Glutamatergic neuron (in vitro differentiated cells): ENCODE measurements around the gene TMED1. TPM values are rescaled to one million over a fixed set of nuclear protein-coding genes. Genes with fewer than 3 reads are reported as not detected.

Source experiments
- DNase-seq: peaks from one replicate; pipeline ENCODE4 v3.0.0; 2022
- H3K27ac Mint-ChIP-seq: one replicate; pipeline ENCODE4 v1.8.0; 2020; ENCODE audit warnings: mild to moderate bottlenecking, mixed read lengths, inconsistent platforms; ENCODE audit not compliant: unreplicated experiment
- H3K27me3 Mint-ChIP-seq: one replicate; pipeline ENCODE4 v1.8.0; 2020; ENCODE audit warnings: mild to moderate bottlenecking, moderate library complexity, mixed read lengths, inconsistent platforms; ENCODE audit not compliant: unreplicated experiment
- H3K36me3 Mint-ChIP-seq: one replicate; pipeline ENCODE4 v1.8.0; 2020; ENCODE audit warnings: mild to moderate bottlenecking, mixed read lengths, inconsistent platforms; ENCODE audit not compliant: unreplicated experiment
- H3K4me1 Mint-ChIP-seq: one replicate; pipeline ENCODE4 v1.8.0; 2020; ENCODE audit warnings: mild to moderate bottlenecking, low read depth, mixed read lengths, inconsistent platforms; ENCODE audit not compliant: unreplicated experiment
- H3K4me3 Mint-ChIP-seq: one replicate; pipeline ENCODE4 v1.8.0; 2020; ENCODE audit warnings: mild to moderate bottlenecking, mixed read lengths, inconsistent platforms; ENCODE audit not compliant: unreplicated experiment
- H3K9me3 Mint-ChIP-seq: one replicate; pipeline ENCODE4 v1.8.0; 2020; ENCODE audit warnings: mild to moderate bottlenecking, moderate library complexity, mixed read lengths, inconsistent platforms; ENCODE audit not compliant: unreplicated experiment
- total RNA-seq: library from RNA; stranded (reverse); fragmentation: NEBNext Ultra II Directional; extraction: Animal tissue kit (Norgen Biotek cat#: 25700); gene quantifications from one replicate; pipeline ENCODE4 v1.2.1, GENCODE V29; 2021; ENCODE audit not compliant: unreplicated experiment
- TF ChIP-seq, protein P1 (sequence below): fragments of 200-600 bp; sonication (generic); IDR thresholded peaks from one replicate; pipeline ENCODE4 v1.5.0; 2021; ENCODE audit not compliant: partially characterized antibody, unreplicated experiment

TMED1 gene
- total RNA-seq, 1 donor from 2014 or later: 10.4 TPM

DNA sequence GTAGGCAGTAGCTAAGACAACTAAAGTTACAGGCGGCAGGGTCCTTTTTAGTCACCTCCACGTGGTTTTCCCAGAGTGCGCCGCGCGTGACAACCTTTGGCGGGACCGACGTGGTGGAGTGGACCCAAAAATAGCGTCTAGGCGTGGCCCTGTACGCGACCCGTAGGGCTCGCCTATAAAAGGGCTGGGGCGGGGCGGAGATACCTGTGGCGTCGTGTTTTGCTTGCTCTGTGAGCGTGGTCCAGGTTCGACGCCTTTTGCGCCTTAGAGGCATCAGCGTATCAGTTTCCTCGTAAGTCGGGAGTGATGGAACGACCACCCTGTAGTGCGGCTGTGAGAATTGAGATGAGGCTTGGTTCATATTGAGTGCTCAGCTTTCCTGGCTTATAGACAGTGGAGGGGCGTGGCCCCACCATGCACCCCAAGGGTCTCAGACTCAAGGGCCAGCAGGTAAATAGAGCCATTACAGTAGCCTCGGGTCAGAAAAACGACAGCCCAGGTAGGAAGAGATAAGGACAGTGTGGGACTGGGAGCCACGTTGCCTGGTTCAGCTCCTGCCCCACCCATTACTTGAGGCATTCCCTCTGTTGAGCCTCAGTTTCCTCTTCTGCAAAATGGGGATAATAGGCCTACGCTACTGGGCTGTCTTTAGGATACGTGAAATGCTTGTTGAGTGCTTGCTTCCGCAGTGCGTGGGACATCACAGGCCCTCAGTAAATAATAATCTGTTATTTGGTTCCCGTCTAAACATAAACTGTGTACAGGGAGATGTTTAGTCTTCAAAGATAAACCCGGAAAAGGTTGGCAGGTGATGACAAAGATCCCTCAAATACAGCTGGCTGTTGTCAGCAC, 693 bp upstream of the TMED1 start:
- H3K4me1 Mint-ChIP-seq: peaks cover 6% of the 10 kb centered on the region
- peak overlapping the region; percentile 97 for H3K27ac Mint-ChIP-seq
- peaks cover 17% of the 10 kb centered on the region for H3K27me3 Mint-ChIP-seq
- peak; percentile 71 for DNase-seq
- H3K4me3 Mint-ChIP-seq: peak overlapping the region; percentile 92
- peaks cover 13% of the 10 kb centered on the region for H3K9me3 Mint-ChIP-seq
- H3K36me3 Mint-ChIP-seq: no peaks in the 10 kb centered on the region
- TF ChIP-seq, protein P1, sequence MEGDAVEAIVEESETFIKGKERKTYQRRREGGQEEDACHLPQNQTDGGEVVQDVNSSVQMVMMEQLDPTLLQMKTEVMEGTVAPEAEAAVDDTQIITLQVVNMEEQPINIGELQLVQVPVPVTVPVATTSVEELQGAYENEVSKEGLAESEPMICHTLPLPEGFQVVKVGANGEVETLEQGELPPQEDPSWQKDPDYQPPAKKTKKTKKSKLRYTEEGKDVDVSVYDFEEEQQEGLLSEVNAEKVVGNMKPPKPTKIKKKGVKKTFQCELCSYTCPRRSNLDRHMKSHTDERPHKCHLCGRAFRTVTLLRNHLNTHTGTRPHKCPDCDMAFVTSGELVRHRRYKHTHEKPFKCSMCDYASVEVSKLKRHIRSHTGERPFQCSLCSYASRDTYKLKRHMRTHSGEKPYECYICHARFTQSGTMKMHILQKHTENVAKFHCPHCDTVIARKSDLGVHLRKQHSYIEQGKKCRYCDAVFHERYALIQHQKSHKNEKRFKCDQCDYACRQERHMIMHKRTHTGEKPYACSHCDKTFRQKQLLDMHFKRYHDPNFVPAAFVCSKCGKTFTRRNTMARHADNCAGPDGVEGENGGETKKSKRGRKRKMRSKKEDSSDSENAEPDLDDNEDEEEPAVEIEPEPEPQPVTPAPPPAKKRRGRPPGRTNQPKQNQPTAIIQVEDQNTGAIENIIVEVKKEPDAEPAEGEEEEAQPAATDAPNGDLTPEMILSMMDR: no peak

DNA sequence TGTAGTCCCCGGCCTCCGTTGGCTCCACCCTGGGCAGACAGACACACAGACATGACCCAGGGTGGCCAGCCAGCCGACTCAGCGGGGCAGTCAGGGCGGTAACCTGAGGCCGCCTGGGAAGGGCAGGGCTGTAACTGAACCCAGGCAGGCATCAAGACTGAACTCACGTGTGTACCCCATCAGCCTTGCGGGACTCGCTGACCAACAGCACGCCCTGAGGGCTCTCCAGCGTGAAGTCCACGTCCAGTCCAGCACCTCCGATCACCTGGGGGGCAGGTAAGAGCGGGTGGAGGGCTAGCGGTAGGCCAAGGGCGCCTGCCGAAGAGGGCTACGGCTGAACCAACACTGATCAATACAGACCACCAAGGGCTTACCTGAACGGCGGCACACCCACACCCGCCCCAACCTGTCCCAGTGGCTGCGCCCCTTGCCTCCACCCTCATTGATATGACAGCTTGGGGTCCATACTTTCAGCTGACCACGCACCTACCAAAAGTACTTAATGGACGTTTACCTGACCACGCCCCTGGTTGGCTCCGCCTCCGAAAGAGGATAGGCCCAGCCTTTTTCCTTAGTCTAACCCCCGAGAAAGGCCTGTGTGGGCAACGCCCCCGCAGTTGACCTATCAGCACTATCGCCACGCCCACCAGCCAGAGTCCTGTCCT, 791 bp downstream of the TMED1 start:
- H3K9me3 Mint-ChIP-seq: peaks cover 12% of the 10 kb centered on the region
- H3K4me3 Mint-ChIP-seq: peak overlapping the region; percentile 92
- H3K36me3 Mint-ChIP-seq: no peaks in the 10 kb centered on the region
- H3K27me3 Mint-ChIP-seq: peaks cover 17% of the 10 kb centered on the region
- H3K4me1 Mint-ChIP-seq: peaks cover 6% of the 10 kb centered on the region
- no peak for DNase-seq
- TF ChIP-seq, protein P1: no peak
- H3K27ac Mint-ChIP-seq: peak overlapping the region; percentile 97

DNA sequence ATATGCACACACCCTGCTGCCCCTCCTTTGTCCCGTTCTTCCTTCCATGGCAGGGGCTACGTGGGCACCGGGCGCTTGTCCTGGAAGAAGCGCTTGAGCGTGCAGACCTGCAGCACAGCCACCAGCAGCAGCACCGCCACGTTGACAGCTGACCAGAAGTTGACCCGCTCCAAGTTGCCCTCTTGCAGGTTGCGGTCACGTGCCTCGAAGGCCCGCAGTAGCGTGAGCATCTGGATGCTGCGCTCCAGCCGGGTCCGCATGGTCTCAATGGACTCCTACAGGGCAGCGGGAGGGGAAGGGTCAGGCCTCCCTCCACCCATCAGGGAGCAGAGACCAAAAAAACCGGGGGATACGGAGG, 3.1 kb downstream of the TMED1 start:
- H3K27me3 Mint-ChIP-seq: peaks cover 13% of the 10 kb centered on the region
- H3K27ac Mint-ChIP-seq: peak overlapping the region; percentile 17
- peaks cover 15% of the 10 kb centered on the region for H3K9me3 Mint-ChIP-seq
- peaks cover 6% of the 10 kb centered on the region for H3K4me1 Mint-ChIP-seq
- no peak for DNase-seq
- H3K36me3 Mint-ChIP-seq: no peaks in the 10 kb centered on the region
- TF ChIP-seq, protein P1: no peak
- H3K4me3 Mint-ChIP-seq: no peak overlapping the region

DNA sequence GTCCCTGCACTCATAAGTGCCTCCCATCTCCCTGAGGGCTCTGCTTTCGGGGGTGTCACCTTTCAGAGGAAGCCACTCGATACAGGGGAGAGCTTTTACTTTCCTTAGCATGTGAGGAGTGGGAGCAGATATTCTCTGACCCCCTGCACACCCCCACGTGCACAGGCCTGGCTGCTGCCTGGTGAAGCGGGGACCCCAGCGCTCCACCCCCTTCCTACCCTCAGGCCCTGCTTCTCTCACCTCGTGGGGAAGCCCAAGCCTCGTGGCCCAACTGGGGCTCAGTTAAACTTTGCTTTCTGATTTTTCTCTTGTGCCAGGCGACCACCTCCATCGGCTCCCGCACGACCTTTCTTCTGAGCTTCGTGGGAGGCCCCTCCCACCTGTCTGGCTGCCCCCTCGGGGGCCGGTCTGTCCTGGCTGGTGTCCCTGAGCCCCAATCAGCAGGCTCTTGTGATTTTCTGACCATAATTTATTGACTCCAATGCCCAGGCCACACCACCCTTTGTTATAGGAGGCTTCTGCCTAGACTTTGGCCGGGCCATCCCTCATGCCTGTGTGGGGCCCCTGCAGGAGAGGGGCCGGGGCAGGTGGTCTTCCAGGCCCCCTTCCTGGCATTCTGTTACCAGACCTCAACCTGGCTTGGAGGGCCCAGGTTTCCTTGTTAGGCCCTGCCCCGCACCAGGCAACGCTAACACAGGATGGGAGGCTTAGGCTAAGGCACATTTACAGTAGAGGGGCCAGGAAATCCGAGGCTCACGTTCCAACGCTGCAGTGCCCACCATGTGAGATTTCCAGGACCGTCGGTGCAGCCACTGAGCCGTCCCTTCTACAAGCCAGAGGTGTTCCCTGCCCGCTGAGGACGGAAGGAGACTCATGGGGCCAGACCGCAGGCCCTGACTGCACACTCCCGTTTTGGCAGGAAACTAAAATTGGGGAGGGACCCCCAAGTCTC, 3.7 kb downstream of the TMED1 start:
- peaks cover 13% of the 10 kb centered on the region for H3K27me3 Mint-ChIP-seq
- H3K4me3 Mint-ChIP-seq: no peak overlapping the region
- peaks cover 6% of the 10 kb centered on the region for H3K4me1 Mint-ChIP-seq
- peaks cover 15% of the 10 kb centered on the region for H3K9me3 Mint-ChIP-seq
- H3K36me3 Mint-ChIP-seq: no peaks in the 10 kb centered on the region
- no peak for DNase-seq
- no peak overlapping the region for H3K27ac Mint-ChIP-seq
- TF ChIP-seq, protein P1: no peak
